HG03095 (cell line): ENCODE results near the gene PAX5.

Source experiments
- ATAC-seq: cut with Tn5 transposase; IDR thresholded peaks from one replicate; pipeline ENCODE4 v1.9.1; 2021; ENCODE audit warnings: moderate library complexity; ENCODE audit not compliant: unreplicated experiment

Gene PAX5

GRCh38 chr9:36935332-36935731, 98.7 kb downstream of the PAX5 start:
- ATAC-seq, result peak; percentile 13

DNA sequence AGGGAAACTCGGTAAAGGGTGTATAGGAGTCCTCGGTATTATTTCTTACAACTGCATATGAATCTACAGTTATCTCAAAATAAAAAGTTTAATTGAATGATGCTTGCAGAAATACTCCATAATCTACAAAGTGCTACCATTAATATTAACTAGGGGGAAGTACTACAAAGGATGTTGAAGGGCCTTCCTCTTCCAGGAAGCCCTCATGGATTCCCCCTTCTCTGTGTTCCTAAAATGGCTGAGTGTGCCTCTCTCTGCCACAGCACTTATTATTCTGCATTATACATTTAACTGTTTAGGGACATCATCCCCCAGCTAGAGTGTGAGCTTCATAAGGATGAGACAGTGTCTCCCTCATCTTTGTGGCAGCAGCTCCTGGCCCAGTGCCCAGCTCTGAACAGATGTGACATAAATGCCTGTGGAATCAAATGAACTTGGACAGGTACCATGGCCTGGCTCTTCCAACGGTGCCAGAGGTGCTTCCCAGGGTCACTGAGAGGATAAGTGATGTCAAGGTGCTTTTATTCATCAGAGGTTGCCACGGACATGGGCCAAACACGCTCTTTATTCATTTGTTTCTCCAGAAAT, 99.5 kb downstream of the PAX5 start:
- no peak for ATAC-seq

DNA sequence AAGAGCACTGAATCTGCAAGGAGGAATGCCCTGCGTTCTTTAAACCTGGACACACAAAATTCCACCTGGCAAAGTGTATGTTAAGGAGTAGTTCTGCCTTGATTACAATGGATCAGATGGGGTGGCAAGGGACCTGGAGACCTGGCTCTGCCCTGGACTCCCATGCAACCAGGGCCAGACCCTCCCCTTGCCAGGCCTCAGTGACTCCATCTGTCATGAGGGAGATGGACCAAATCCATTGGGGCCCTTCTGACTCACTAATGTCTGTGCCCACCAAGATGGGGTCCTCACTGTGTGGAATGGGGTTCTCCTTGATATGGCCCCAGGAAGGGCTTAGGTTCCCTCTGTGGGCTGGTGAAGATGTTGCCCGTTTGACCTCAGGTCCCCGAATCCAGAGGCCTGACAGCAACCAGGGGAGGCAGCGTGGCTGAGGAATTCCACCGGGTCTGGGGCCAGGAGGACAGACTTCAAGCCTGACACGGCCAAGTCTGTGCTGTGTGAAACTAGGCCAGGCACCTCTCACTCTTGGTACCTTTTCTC, 100.3 kb downstream of the PAX5 start:
- ATAC-seq, result no peak

GRCh38 chr9:36932198-36932597, 101.9 kb downstream of the PAX5 start:
- no peak for ATAC-seq

DNA sequence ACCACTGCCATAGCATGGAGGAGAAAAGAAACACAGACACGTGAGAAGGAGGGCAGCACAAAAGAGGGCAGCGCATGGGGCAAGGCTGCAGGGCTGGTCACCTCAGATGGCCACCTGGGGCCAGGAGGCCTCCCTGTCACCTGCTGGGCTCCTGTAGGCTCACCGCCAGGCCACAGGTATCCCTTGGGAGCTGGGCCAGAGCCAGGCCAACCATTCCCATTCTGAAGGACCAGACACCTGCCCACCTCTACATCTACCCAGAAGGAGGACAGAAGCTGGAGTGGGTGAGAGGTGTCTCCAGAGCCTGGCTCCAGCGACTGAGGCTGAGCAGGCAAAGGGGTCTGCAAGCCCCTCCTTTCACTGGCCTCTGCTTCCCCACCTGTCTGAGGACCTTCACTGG, 103.1 kb downstream of the PAX5 start:
- no peak for ATAC-seq

- ATAC-seq, result no peak
Measured at GRCh38 chr9:36929350-36929675, 104.8 kb downstream of the PAX5 start.

DNA sequence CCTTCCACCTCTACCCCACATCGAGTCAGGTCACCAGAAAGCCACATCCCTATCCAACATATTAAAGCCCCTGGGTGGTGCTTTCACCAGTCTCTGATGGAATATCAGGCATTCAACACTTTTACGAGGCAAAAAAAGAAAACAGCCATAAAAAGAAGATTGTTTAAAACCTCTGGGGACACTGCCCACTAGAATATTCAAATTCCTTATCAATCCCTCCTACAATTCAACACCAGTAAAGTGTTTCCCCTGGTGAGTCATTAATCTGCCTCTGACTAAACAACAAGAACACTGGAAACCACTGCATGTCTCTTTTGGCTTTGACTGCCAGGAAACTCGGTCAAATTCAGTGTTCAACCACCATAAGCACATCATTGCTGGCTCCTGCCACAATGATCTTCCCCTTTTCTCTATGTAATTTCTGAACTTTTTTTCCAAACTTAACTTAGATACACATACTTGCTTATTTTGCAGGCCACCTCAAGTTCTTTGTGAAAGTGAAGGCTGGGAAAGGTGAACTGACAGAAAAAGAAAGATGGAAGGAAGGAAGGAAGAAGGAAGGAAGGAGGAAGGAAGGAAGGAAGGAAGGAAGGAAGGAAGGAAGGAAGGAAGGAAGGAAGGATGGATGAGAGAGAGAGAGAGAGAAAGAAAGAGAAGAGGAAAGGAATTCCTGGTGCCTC, 105.3 kb downstream of the PAX5 start:
- ATAC-seq, result no peak

GRCh38 chr9:36928210-36928609, 105.9 kb downstream of the PAX5 start:
- no peak for ATAC-seq

GRCh38 chr9:36924757-36925432, 109.2 kb downstream of the PAX5 start:
- ATAC-seq, result no peak

GRCh38 chr9:36924071-36924470, 110.0 kb downstream of the PAX5 start:
- no peak for ATAC-seq

DNA sequence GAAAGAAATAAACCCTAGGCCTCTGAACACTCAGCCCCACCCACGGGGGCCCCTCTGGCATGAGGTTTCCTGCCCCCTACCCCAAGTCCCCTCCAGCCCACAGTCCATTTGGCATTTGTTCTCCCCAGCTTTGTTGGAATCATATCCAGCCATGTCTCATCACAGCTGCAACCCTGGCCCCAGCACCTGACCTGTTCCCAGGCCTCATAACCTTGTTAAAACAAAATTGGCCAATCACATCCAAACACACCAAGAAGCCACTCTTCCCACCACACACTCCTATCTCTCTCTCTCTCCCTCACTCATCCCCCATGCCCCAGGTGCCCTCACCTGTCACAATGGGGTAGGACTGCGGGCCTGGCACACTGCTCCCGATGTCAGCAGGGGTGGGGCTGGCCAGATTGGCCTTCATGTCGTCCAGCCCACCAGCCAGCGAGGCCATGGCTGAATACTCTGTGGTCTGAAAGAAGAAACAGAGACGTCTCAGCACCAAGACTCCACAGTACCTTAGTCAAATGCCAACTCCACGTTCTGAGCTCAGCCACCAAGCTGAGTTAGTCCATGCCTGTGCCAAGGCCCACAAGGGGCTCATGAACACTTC, 110.9 kb downstream of the PAX5 start:
- no peak for ATAC-seq

DNA sequence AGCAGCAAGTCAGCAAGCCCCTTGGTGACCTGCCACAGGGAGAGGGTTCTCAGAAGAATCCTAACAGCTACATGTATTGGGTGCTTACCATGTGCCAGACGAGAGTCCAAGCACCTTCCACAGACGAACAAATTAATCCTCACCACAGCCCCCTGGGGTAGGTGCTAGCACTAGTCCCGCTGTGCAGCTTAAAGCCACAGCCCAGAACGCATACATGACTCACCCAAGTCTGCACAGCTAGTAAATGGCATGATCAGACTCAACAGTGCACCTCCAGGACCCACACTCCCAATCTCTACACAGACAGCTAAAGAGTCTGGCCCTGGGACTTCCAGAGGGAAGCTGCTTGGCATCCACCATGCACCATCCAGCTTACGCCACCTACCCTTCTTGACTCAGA, 111.5 kb downstream of the PAX5 start:
- ATAC-seq, result no peak

GRCh38 chr9:36914212-36914577, 119.9 kb downstream of the PAX5 start:
- no peak for ATAC-seq

DNA sequence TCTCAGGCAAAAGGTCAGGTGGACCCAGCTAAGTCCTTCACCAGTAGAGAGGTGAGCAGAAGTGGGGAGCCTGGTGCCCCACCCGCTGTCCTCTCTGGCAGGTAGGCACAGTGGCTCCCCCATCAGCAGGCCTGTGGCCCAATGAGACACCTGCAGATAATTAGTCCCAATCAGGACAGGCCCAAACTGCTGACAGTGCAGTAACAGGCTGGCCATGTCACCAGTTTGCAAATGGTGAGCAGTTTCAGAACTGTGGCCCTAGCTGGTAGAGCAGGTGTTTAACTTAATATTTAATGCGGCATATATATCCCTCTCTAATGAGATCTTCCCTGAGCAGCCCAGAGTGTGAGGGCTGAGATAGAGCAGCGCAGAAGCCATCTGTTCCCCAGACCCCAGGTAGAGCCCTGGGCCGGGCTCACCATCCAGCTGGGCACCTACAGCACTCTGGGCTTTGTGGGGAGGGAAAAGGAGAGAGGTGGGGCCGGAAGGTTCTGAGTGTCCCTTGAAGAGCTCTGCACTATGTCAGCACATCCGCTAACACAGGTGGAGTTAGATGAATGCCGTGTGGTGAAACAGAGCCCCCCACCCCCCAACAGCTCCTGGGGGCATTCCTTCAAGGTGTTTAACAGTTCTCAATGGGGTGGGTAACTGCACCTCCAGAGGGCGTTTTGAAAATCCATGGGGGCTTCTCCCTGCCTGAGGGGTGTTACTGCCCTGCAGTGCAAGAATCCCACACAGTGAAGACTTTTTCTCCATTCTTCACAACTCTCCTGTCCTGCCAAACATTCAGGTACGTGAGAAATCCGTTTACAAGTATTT, 120.5 kb downstream of the PAX5 start:
- ATAC-seq, result no peak

DNA sequence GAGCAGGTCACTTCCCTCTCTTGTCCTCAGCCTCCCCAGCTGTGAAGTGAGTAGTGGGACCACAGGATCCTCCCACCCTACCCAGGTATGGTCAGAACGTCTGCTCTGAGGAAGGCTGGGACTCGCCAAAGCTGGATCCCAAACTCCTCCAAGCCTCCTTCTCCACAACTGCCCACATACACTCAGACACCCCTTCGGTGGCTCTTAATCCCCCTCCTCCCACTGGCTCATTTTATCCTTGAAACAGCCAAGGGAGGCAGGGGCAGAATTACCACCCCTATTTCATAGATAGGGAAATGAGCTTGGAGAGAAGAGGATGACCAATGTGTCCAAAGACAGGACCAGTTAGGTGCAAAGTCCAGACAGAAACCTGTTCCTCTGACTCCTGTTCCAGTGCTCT, 121.4 kb downstream of the PAX5 start:
- no peak for ATAC-seq

DNA sequence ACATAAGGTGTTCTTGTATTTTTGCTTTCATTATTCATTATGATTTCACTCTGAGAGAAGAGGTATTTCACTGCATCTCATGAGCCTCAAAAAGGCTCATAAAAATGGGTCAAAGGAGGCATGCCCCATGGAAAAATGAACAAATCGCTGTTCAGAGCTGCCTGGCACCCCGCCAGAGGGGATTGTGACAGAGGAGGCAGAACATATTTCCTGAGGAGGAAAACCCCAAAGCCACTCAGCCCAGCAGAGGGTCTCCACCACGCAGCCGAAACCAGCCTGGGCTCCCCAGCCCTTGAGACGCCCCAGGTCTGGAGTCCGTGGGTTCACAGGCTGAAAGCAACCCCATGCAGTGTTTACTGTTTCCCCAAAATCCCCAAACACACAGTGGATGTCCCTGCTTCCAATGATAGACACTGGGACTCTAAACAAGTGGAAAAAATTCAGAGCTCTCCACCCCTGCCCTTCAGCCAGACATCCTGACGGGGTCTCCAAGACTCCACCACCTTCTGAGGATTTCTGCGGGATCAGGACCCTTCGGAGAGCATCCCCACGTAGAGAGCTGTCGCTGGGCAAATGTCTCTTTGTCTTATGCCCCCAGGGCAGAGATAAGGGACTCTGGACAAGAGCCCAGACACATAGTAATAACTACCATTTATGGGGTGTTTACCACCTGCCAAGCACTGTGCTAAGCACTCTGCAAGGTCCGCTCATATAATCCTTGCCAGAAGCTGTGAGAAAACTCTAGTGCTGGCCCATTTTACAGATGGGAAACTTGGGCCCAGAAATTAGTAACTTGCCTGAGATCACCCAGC, 122.3 kb downstream of the PAX5 start:
- ATAC-seq, result no peak

DNA sequence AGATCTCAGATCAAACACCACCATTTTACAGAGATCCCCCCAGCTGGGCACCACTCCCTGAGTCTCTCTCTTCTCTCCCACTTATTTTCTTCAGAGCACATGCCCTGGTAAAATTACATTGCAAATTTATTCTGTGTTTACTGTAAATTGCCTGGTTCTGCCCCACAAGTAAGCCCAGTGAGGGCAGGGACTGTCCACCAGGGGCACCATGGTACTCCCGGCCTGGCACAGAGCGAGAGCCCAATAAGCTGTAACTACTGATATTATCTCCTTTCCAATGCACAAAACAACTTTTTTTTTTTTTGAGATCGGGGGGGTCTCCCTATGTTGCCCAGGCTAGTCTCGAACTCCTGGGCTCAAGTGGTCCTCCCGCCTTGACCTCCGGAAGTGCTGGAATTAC, 123.0 kb downstream of the PAX5 start:
- no peak for ATAC-seq

DNA sequence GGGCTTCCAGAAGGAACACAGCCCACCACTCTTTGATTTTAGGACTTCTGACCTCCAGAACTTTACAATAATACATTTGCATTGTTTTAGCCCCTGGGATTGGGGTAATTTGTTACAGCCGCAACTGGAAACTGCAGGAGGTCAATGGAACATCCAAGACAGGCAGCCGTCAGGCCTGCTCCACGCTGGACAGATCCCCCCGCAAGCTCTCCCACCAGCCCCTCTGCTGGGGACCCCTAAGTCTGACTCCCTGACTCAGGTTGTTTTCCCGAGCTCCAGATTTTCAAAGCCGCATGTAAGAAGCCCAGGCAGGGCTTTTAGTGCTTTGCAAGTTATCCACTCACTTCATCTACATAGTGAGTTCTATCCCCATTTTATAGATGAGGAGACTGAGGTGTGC, 127.6 kb downstream of the PAX5 start:
- ATAC-seq, result no peak

GRCh38 chr9:36905101-36906066, 128.7 kb downstream of the PAX5 start:
- ATAC-seq, result no peak
